Measurements from ENCODE around the gene PPAN.

The PPAN gene

GRCh38 chr19:10142701-10143375, 36.7 kb downstream of the PPAN start:
- no peak for DNase-seq (ENCODE audit: low read depth)
- TF ChIP-seq CTCF (IDR thresholded peaks at IDR 0.05; ENCODE audit: low read depth, low read length): no peak
- no peak for TF ChIP-seq MYC (IDR thresholded peaks at IDR 0.05; ENCODE audit: low read depth, low read length)
- TF ChIP-seq POLR2A (IDR thresholded peaks at IDR 0.05; ENCODE audit: extremely low read depth, insufficient read length): no peak
- TF ChIP-seq MAX (IDR thresholded peaks at IDR 0.05; ENCODE audit: low read depth, low read length): no peak
- H3K4me3 ChIP-seq (ENCODE audit: low read depth, low read length): no peak overlapping the region

GRCh38 chr19:10143681-10144080, 37.5 kb downstream of the PPAN start:
- no peak overlapping the region for H3K4me3 ChIP-seq (ENCODE audit: low read depth, low read length)
- no peak for DNase-seq (ENCODE audit: low read depth)
- no peak for TF ChIP-seq CTCF (IDR thresholded peaks at IDR 0.05; ENCODE audit: low read depth, low read length)
- no peak for TF ChIP-seq MYC (IDR thresholded peaks at IDR 0.05; ENCODE audit: low read depth, low read length)
- TF ChIP-seq POLR2A (IDR thresholded peaks at IDR 0.05; ENCODE audit: extremely low read depth, insufficient read length): no peak
- TF ChIP-seq MAX (IDR thresholded peaks at IDR 0.05; ENCODE audit: low read depth, low read length): no peak

- TF ChIP-seq CTCF (IDR thresholded peaks at IDR 0.05; ENCODE audit: low read depth, low read length): no peak
- TF ChIP-seq MAX (IDR thresholded peaks at IDR 0.05; ENCODE audit: low read depth, low read length): no peak
- TF ChIP-seq MYC (IDR thresholded peaks at IDR 0.05; ENCODE audit: low read depth, low read length): no peak
- no peak for TF ChIP-seq POLR2A (IDR thresholded peaks at IDR 0.05; ENCODE audit: extremely low read depth, insufficient read length)
- no peak overlapping the region for H3K4me3 ChIP-seq (ENCODE audit: low read depth, low read length)
- no peak for DNase-seq (ENCODE audit: low read depth)
Observed at GRCh38 chr19:10144361-10144760, 38.2 kb downstream of the PPAN start.

- DNase-seq (ENCODE audit: low read depth): no peak
- H3K4me3 ChIP-seq (ENCODE audit: low read depth, low read length): no peak overlapping the region
- TF ChIP-seq POLR2A (IDR thresholded peaks at IDR 0.05; ENCODE audit: extremely low read depth, insufficient read length): no peak
- TF ChIP-seq MYC (IDR thresholded peaks at IDR 0.05; ENCODE audit: low read depth, low read length): no peak
- no peak for TF ChIP-seq CTCF (IDR thresholded peaks at IDR 0.05; ENCODE audit: low read depth, low read length)
- no peak for TF ChIP-seq MAX (IDR thresholded peaks at IDR 0.05; ENCODE audit: low read depth, low read length)
Observed at GRCh38 chr19:10145031-10145430, 38.9 kb downstream of the PPAN start.

GRCh38 chr19:10146142-10146541, 40.0 kb downstream of the PPAN start:
- no peak for DNase-seq (ENCODE audit: low read depth)
- H3K4me3 ChIP-seq (ENCODE audit: low read depth, low read length): no peak overlapping the region

More at GRCh38 chr19:10146142-10146541, 40.0 kb downstream of the PPAN start:
- TF ChIP-seq POLR2A (IDR thresholded peaks at IDR 0.05; ENCODE audit: extremely low read depth, insufficient read length) (no peak), CTCF (IDR thresholded peaks at IDR 0.05; ENCODE audit: low read depth, low read length) (no peak), MYC (IDR thresholded peaks at IDR 0.05; ENCODE audit: low read depth, low read length) (no peak), MAX (IDR thresholded peaks at IDR 0.05; ENCODE audit: low read depth, low read length) (no peak)

Measured in NB4 (cell line).